ENCODE results near the gene EP400.

EP400 gene

GRCh38 chr12:132021031-132021871 lies 71.5 kb downstream of the EP400 start:
- no peak for DNase-seq

GRCh38 chr12:132021965-132022364 lies 72.2 kb downstream of the EP400 start:
- no peak for DNase-seq

GRCh38 chr12:132023658-132024057 lies 73.9 kb downstream of the EP400 start:
- DNase-seq = no peak

GRCh38 chr12:132024758-132025157 lies 75.0 kb downstream of the EP400 start:
- no peak for DNase-seq

GRCh38 chr12:132025526-132025925 lies 75.8 kb downstream of the EP400 start:
- DNase-seq = no peak

GRCh38 chr12:132026061-132026795 lies 76.5 kb downstream of the EP400 start:
- no peak for DNase-seq

GRCh38 chr12:132026796-132027500 lies 77.2 kb downstream of the EP400 start:
- DNase-seq = no peak

- DNase-seq = no peak
Measured at GRCh38 chr12:132027636-132028035, 77.9 kb downstream of the EP400 start.

GRCh38 chr12:132028111-132028510 lies 78.4 kb downstream of the EP400 start:
- DNase-seq = no peak

- DNase-seq = no peak
Measured at GRCh38 chr12:132029503-132030300, 80.0 kb downstream of the EP400 start.

- DNase-seq = no peak
Measured at GRCh38 chr12:132030367-132031038, 80.8 kb downstream of the EP400 start.

- DNase-seq = no peak
Measured at GRCh38 chr12:132033627-132034026, 83.9 kb downstream of the EP400 start.

- no peak for DNase-seq
Measured at GRCh38 chr12:132036063-132036683, 86.4 kb downstream of the EP400 start.

- DNase-seq = no peak
Measured at GRCh38 chr12:132040906-132041606, 91.3 kb downstream of the EP400 start.

GRCh38 chr12:132043216-132043615 lies 93.5 kb downstream of the EP400 start:
- DNase-seq = no peak

GRCh38 chr12:132043770-132044467 lies 94.2 kb downstream of the EP400 start:
- DNase-seq = no peak

GRCh38 chr12:132044661-132045412 lies 95.1 kb downstream of the EP400 start:
- no peak for DNase-seq

- DNase-seq = no peak
Measured at GRCh38 chr12:132045751-132046150, 96.0 kb downstream of the EP400 start.

GRCh38 chr12:132046561-132046960 lies 96.8 kb downstream of the EP400 start:
- DNase-seq = no peak
